Esophagus muscularis mucosa (tissue), 3 donors: ENCODE results near the gene KLHL30.

Experiments
- CTCF ChIP-seq, 3 experiments: fragments of 200-600 bp in 2 of 3; fragments of 450-650 bp in 1 of 3; sonication (generic) in 2 of 3; IDR thresholded peaks; one replicate each; pipeline ENCODE4 v1.5.1; 2017 to 2019; ENCODE audit warnings: antibody characterized with exemption in 3 of 3, mild to moderate bottlenecking in 2 of 3, moderate library complexity in 1 of 3
- POLR2A ChIP-seq: fragments of 450-650 bp; IDR thresholded peaks from one replicate; pipeline ENCODE4 v1.6.1; 2017; ENCODE audit warnings: antibody characterized with exemption, moderate library complexity, mild to moderate bottlenecking, low read depth

DNA sequence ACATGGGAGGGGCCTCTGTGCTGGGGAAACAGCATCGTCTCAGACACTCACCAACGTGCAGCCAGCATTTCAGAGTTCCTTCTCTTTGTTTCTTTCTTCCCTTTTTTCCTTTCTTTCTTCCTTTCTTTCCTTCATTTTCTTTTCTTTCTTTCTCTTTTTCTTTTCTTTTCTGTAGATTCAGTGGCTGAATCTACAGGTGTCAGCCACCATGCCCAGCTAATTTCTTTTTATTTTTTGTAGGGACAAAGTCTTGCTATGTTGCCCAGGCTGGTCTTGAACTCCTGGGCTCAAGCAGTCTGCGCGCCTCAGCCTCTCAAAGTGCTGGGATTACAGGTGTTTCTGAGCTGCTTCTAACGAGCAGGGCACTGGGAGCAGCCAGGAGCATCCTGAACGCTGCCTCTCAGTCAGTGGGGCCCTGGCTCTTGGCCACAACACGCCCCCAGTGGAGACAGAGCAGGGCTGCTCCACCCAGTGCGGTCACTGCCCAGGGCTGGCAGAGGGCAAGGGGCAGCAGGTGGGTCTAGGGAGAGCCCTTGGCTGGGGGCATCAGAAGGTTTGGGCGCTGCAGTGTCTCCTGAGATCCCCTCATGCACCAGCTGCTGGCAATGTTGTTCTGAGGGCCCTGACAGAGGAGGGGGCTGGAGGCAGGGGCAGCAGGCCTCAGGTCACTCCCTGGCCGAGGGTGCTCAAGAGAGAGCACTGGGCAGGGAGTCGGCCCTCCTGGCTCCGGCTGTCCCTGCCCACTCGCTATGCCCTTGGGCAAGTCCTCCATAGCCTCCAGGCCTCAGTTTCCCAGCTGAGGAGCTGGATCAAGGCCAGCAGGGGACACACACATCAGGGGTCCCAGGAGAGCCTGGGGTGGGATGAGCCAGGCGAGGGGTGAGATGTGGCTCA is 4.7 kb upstream of the KLHL30 start:
- TF ChIP-seq POLR2A (no peak), CTCF (IDR thresholded peaks at IDR 0.05) (no peak)
